DMS153 treated with DMSO at 0.1 percent for 48 hours (cell line): ENCODE data around the gene ZFAND6.

Experiments
- DNase-seq: peaks from one replicate; lab custom pipeline; 2025; ENCODE audit not compliant: unreplicated experiment; lab: John Stamatoyannopoulos, UW

Gene ZFAND6

DNA sequence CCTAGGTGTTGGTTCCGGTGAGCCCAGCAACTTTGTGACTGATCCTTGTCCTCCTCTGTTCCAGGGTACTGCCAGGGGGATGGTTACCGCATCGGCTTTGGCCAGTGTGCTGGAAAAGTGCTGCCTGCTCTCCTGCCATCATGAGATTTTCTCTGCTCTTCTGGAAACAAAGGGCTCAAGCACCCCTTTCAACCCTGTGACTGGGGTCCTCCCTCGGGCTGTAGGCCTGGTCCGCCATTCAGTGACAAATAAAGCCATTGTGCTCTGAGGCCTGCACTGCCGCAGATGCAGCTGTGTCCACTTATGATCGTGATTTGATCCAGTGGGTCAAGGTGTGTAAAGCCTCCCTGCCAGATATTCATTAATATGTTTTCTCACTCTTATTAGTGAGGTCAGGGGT is 126.6 kb downstream of the ZFAND6 start:
- DNase-seq: no peak

DNA sequence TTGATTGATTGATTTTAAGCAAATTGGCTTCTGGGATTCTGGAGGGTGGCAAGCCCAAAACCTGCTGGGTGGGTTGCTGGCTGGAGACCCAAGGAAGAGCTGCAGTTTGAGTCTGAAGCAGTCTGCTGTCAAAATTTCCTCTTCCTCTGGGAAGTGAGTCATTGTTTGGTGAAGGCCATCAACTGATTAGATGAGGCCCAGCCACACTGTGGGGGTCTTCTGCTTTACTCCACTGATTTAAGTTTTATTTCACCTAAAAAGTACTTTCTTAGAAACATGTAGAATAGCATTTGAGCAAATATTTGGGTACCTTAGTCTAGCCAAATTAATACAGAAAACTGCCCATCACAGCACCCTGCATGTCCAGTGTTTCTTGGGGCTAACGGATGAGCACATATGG is 127.1 kb downstream of the ZFAND6 start:
- no peak for DNase-seq
